ENCODE measurements around the gene GCGR.
A peak's percentile ranks its signal among the peaks of the same experiment; 100 is the strongest.
"Not testable (repeated sequence)": the region's sequence is repeated elsewhere in the genome, so short reads cannot be mapped to it uniquely, and the experiment has no call there.

GCGR gene

GRCh38 chr17:81833160-81833920 is 29.4 kb downstream of the GCGR start, which contains the start of gene MCRIP1:
MCRIP1 (minus strand) TSS chr17:81833291; CDS start chr17:81824506, 8,785 bp downstream.
- DNase-seq, result peak; percentile 97

- DNase-seq, result no peak
Observed at GRCh38 chr17:81833921-81834830, 30.2 kb downstream of the GCGR start.

DNA sequence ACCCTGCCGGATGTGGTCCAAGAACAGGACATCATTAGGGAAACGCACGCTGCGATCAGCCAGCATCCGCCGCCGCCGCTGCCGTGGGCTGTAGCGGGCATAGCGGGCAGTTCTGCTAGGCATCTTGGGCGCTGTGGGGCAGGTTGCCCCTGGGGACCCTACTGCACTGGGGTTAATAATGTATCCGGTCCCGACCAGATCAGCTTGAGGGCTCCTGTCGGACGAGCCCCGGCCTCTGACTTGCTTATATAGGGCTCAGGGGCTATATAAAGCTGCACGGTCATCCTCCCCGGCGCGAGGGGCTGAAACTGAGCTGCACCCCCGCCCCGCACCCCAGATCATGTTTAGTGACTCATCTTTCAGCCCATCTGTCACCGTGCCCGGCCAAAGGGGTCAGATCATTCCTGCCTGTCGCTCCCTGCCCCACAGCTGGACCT is 30.9 kb downstream of the GCGR start, which contains the start of gene PPP1R27:
Gene PPP1R27, minus strand, starts transcription at position 220 of the 437 bp plus-strand sequence. Its CDS starts 97 bp downstream, at position 123.
- DNase-seq, result no peak

DNA sequence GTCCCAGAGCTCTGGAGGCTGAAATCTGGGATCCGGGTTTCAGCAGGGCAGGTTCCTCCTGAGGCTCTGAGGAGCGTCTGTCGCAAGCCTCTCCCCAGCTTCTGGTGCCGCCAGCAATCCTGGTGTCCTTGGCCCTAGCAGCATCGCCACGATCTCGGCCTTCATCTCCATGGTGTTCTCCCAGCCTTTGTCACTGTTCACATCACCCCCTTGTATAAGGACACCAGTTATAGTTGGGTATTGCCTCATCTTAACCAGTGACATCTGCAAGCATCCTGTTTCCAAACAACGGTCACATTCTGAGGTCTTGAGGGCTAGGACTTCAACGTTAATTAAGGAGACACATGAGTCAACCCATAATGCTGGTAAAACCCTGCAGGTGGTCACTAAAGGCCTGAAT is 33.7 kb downstream of the GCGR start:
- DNase-seq, result no peak

GRCh38 chr17:81838753-81839255 is 34.9 kb downstream of the GCGR start:
- DNase-seq, result no peak

DNA sequence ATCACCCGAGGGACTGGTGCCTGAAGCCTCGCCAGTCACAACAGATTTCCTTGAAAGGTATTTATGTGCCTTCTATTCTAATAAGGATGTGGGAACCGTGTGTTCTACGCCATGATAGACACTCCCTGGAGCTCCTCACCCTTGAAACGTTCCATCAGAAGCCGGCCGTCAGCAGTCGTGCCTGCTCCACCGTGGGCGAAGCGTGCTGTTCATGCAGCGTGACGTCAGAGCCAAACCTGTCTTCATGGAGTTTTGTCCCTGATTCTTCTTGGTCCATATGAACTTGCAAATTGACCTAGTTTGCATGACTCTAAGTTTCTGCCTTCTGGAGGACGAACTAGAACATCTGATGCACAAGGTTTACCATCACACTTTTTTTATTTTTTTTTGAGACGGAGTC is 35.4 kb downstream of the GCGR start:
- DNase-seq, result no peak

DNA sequence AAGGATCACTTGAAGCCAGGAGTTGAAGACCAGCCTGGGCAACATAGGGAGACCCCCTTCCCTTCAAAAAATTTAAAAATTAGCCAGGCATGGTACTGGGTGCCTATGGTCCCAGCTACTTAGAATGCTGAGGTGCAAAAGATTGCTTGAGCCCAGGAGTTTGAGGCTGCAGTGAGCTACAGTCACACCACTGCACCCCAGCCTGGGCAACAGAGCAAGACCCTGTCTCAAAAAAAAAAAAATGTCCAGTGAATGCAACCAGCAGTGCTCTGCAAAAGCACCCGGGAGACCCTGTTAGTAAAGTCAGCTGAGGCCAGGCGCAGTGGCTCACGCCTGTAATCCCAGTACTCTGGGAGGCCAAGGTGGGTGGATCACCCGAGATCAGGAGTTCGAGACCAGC is 36.1 kb downstream of the GCGR start:
- DNase-seq, result not testable (repeated sequence)

GRCh38 chr17:81840826-81841778 is 37.2 kb downstream of the GCGR start:
- DNase-seq, result no peak

GRCh38 chr17:81841866-81842265 is 37.9 kb downstream of the GCGR start:
- no peak for DNase-seq

GRCh38 chr17:81842378-81842724 is 38.4 kb downstream of the GCGR start:
- DNase-seq, result no peak

- DNase-seq, result no peak
Observed at GRCh38 chr17:81842725-81843504, 39.0 kb downstream of the GCGR start.

GRCh38 chr17:81843713-81844326 is 39.9 kb downstream of the GCGR start:
- no peak for DNase-seq

DNA sequence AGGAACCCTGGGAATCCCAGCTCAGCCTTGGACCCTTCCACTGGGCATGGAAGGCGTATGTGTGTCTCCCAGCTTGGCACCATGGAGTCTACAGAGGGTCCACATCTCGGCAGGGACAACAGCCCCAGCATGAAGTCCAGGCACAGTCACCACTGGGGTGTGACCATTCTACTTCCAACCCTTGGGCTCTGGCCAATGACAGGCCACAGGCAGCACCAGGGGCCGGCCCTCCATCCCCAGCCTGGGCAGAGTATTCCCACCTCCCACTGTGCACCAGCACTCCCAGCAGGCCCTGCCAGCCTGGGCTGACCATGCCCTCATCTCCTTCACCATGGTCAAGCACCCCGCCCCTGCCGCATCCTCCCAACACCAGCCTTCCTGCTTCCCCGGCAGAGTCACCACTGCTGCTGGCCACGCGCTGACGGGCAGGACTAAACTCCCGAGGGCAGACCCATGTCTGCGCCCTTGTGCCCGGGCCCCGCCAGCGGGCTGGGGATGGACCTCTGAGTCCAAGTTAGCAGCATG is 40.4 kb downstream of the GCGR start:
- DNase-seq, result no peak

GRCh38 chr17:81844887-81845286 is 40.9 kb downstream of the GCGR start:
- no peak for DNase-seq

DNA sequence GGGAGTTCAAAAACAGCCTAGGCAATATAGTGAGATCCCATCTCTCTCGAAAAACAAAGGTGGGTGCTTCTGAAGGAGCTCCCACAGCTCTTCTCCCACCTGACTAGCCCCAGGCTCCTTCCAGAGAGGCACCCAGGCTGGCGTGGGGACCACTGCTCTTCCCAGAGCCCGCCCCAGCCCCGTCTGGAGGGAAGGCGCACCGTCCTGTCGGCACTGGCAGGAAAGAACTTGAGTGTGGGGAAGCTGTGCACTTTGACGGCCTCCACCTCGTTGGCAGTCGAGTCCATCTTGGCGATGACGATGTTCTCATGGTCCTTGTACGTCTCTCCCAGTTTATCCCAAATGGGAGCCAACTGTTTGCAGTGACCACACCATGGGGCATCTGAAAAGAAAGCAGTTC is 41.4 kb downstream of the GCGR start:
- no peak for DNase-seq

DNA sequence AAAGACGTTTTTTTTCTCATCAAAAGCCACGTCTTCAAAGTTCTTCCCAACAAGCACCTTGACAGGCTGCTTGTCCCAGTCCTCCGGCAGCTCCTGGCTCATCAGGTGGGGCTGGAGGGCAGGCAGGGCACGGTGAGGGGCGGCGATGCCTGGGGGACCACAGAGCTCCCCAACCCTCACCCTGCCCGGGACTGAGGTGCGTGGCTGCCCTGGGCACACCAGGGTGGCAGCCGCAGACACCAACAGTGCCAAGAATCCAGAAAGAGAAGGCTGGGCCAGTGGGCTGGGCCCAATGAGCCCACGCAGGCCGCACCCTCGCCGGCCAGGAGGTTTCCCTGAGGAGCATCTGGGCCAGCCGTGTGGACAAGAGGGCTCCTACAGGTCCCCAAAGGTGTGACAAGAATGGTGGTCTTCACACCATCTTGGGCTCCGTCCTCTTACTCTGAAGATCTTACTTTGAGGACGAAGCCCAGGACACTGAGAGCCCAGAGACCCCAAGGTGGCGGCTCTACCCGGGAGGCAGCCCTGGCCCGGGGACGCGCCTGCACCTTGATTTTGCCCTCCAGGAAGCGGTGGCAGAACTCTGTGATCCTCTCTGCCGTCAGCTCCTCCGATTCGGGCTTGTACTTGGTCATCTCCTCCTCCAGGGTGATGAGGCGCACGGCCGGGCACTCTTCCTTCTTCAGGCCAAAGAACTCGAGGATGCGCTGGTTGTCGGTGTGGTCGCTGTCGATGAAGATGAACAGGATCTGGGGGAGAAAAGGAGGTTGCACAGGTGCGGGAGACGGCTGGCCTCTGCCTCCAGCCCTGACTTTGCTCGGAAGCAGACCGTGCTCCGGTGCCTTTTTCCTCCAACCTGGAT is 42.2 kb downstream of the GCGR start:
- no peak for DNase-seq

GRCh38 chr17:81846743-81847689 is 43.1 kb downstream of the GCGR start:
- DNase-seq, result no peak

DNA sequence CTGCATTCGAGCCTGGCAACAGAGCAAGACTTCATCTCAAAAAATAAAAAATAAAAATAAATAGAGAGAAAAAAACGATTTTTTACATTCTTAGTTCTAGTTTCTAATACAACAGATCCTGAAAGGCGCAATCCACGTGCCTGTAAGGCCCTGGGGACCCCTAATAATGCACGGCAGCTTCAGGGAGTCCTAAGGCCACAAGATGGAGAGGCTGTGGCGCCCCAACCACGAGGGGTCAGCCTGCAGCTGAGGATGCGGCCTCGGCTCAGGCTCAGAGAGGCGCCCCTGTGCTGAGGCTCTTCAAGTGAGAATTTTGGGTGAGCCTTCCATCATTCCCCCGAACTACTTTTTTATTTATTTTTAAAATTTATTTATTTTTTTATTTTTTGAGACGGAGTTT is 45.5 kb downstream of the GCGR start:
- no peak for DNase-seq

DNA sequence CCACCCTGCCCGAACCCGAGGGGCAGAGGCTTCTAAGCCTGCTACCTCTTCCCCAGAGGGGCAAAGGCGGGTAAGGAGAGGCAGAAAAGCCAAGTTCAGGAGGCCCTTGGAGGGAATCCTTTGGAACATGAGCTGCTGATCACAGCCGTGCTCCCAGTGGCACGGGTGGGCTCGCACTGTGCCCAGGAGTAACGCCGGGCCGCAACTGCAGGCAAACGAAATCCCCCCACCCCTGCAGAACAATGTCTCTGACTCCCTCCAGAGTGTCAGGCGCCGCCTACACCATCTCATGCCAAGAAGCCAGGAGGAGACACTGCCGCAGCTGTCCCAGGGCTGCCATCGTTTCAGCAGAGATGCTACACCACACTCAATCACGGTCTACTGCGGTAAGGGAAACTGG is 47.5 kb downstream of the GCGR start:
- DNase-seq, result no peak
